Forelimb muscle (tissue), 1 donor: ENCODE results near the gene PARG. TPM values are rescaled to one million over a fixed set of nuclear protein-coding genes. Genes with fewer than 3 reads are reported as not detected.
"Not testable (repeated sequence)": the region's sequence is repeated elsewhere in the genome, so short reads cannot be mapped to it uniquely, and the experiment has no call there.

Experiments
- DNase-seq: peaks from one replicate; pipeline ENCODE4 v3.0.0-alpha.2; 2013; ENCODE audit warnings: low read depth
- polyA plus RNA-seq: library from polyadenylated mRNA; unstranded; fragments of 120-200 nt; gene quantifications from one replicate; pipeline ENCODE4 v1.2.1, GENCODE V29; 2013; ENCODE audit not compliant: insufficient read length

Gene PARG
- polyA plus RNA-seq, 1 donor: 19.7 TPM

DNA sequence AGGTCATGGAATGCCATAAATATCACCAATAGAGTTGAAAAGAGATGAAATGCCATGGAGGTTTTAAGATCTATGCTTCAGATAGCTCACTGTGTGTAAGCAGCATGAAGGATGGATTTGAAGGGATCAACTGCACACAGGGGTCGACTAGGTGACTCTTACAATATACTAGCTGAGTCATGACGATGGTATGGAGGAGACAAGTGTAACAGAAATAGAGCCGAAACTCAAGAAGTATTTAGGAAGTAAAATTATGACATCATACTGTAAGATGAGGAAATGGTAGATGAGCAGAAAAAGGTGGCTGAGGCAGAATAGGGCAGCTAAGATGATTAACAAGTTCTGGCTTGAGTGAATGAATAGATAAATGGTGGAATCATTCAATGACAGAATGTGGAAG, 38.0 kb downstream of the PARG start:
- not testable (repeated sequence) for DNase-seq

DNA sequence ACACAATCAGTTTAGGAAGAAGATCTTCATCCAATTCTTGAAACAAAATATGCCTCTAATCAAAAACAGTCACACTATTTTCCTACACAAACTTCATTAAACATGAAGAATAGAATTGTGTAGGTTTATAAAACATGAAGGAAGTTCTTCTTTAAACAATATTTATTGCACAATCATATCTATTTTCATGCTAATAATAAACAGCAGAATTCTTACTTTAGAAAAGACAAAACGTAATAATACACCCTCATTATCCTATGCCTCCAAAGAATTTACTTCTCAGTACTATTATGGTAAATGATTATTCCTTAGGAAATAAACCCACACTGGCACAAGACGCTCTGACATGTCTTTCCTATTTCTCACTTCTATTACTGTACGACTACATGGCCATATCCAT, 41.4 kb downstream of the PARG start:
- DNase-seq: not testable (repeated sequence)

DNA sequence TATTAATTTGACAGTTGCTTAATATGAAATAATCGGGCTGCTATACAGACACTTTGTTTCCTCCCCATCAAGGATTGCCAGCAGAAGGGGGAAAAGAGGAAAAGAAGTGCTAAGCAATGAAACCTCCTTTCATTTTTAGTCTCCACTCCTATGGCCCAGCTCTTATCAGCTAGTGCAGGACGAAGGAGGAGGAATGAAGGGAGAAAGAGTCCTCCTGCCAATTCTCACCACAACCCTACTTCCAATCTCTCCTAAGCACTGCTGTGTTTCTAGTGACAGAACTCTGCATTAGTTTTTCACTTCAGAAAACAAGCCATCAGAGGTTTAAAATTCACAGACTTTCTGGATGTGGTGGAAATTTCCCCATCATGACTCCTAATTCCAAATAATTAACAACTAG, 41.8 kb downstream of the PARG start:
- not testable (repeated sequence) for DNase-seq

DNA sequence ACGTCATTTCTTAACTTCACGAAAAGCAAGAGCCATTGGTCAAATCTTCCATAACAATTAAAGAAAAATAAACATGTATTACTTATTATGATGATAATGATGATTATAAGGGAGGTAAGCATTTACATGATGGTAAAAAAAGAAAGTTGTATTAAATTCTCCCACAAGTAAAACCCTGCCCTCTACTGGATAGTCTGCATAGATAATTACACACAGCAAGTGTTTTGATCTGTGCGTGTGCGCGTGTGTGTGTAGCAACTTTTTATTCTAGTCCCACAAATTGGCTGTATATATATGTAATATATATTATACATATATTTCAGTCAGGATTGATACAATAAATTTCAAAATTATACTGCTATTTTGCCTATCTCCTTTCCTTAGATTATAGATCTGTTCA, 51.8 kb downstream of the PARG start:
- DNase-seq: not testable (repeated sequence)

DNA sequence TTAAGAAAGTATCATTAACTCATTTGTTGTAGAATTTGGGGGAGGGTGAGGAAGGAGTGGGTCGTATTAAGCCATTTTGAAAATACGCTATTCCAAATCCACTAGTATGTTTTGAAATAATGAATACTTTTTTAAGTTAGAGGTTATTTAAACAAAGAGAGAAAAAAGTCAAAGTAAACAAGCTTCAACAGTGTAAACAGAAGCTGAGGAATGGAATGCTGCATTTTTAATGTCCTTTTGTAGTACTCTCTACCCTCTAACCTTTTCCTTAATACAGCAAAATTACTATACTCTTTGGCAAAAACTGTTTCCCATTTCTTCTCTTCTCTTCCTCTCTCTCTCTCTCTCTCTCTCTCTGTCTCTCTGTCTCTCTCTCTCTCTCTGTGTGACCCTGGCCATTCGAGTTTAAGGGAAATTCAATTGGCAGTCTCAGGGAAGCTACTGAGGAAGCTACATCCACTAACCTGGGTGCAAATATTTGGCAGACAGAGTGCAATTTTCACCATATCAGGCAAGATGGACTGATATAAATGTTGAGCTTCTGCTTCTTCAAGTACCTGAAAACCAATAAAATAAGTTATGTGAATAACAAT, 57.0 kb downstream of the PARG start:
- not testable (repeated sequence) for DNase-seq

DNA sequence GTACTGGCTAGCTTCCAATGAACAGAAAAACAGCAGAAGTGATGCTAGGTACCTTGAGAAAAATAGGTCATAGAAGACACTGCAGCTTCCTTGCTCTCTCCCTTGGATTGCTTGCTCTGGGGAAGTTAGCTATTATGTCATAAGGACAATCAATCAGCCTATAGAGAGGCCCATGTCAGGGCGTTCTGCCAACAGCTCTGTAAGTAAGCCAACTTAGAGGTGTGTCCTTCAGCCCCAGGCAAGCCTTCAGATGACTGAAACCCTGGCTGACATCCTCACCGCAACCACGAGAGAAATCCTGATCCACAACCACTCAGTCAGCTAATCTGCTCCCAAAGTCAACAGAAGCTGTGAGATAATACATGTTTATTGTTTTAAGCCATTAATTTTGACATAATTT, 58.0 kb downstream of the PARG start:
- DNase-seq: not testable (repeated sequence)

DNA sequence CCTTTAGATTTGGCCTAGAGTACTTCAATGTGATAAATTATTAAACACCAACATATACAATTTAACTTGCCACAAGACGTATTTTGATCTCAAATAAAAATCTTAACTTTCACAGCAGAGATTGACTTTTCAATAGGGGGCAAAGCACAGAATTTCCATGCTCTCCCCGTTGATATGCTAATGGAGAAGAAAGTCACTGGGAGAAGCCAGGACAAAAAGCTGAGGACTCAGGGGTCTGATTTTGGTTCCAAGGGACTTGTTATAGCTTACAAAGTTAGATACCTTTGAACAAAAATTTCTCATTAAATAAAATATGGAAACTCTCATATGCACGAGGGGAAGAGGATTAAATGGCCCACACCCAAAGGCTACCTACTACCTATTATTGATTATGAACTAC, 59.5 kb downstream of the PARG start:
- not testable (repeated sequence) for DNase-seq

DNA sequence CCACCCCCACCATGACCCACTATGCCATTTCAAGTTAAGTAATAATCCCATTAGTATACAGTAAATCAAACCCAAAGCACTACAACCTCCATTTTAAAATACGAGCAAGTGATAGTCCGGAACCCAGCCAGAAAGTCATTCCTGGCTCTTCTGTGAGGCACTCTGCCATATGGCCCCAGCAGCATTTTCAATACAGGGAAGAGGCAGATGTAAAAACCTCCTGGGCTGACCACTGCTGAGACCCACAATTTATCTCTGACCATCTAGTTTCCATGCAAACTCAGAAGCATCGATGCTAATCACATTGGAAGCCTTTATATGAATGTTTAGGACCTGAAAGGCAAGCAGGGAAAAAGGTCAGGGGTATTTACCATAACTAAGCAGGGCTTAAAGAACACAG, 69.1 kb downstream of the PARG start:
- DNase-seq: not testable (repeated sequence)

DNA sequence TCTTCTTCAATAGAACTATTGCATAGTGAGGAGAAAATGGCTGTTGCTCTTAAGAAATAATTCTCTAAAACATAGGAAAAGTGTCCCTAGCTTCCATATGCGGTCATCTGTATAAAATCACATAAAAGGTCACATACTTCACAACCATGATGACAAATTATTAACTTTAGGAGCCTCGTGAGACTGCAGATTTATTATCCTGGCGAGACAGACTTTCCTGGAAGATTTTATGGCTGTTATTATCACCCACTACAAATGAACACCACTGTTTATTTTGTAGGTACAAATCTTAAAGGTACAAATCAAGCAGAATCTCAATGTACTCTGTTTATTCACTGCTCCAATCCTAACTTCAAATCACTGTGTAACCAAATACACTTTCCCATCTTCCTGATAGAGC, 70.4 kb downstream of the PARG start:
- DNase-seq: not testable (repeated sequence)

DNA sequence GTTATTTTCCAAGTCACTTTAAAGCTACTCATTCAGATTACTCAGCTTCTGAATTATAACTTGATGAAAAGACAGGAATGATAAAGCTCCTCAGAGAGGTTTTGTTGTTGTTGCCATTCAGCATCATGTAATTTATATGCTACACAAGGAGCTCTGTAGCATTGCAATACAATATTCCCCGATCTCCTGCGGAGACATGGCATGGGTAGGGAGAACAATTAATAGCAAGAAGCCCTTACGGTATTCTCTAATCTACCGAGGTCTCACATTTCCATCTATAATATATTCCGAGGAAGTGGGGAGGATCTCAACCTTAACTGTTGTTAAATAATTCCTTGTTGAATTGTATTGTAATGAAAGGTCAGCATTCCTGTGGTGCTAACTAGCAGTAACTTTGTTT, 81.9 kb downstream of the PARG start:
- not testable (repeated sequence) for DNase-seq

DNA sequence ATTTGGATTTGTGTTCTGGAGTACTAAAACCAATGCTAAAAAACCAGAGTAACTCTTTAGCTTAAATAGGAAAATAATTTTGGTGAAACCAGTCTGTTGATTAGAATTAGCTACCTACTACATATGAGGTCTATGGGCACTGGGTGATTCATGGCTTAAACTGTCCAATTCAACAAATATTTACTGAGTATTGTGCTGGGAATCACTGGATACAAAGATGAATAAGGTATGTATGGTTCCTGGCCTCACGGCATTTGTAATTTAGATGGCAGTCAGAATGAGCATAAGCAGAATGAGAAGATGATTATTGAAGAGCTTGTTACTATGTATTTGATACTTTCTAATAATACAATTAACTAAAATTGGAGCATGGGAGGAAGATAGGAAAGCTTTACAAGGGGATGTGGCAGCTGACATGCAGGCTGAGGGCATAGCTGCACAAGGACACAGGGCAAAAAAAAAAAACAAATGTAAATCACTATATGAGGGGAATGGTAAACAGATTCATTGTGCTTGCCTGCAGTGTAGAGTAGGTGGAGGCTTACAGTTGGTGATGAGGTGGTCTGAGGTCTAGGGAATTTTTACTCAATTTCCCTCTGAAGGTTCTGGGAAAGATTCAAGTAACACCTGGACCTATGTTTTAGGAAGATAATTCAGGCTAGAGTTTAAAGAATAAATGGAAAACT, 83.0 kb downstream of the PARG start:
- not testable (repeated sequence) for DNase-seq

DNA sequence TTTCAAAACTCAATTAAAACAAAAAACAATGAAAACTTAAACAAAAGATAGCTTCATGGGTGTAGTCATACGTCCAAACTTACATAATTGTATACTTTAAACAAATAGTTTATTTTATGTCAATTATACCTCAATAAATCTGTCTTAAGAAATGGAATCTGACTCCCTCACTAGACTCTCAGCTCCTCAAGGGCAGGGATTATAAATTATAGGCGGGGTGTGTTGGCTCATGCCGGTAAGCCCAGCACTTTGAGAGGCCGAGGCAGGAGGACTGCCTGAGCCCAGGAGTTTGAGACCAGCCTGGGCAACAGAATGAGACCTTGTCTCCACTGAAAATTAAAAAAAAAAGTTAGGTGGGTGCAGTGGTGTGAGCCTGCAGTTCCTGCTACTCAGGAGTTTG, 92.3 kb downstream of the PARG start:
- not testable (repeated sequence) for DNase-seq

DNA sequence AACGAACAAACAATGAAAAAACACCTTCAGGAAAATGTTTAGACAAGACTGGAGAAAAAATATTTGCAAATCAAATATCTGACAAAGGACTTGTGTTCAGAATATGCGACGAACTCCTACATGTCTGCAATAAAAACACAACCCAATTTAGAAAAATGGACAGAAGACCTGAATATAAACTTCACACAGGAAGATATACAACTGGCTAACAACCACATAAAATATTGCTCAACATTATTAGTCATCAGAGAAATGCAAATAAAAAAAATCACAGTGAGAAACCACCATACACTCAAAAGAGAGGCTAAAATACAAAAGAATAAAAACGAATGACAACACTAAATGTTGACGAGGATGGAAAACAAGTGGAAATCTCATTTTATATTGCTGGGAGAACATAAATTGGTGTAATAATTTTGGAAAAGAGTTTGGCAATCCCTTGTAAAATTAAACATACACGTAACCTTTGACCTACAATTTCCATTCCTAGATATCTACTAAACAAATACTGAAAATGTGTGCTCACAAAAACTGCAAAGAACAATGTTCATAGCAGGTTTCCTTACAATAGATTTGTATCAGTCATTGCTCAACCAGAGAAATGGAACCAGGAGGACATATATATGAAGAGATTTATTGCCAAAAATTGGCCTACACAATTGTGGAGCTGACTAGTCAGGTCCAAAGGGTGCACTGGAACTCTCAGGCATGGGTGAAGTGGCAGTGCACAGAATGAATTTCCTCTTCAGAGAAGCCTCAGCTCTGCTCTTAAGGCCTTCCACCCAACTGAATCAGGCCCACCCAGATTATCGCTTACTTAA, 96.8 kb downstream of the PARG start:
- DNase-seq: no peak

DNA sequence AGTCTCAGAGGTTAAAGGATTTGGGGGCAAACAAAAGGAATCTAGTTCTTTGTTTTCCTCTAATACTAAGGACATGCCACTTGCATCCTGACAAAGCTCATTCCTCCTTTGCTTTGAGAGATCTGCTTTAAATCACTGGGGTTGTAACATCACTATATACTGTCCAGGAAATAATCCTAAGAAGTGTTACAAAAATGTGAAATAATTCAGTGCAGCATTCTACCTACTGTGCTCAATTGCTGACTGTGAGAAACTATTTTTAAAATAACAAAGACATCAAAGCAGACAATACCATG, 99.5 kb downstream of the PARG start:
- DNase-seq: not testable (repeated sequence)

DNA sequence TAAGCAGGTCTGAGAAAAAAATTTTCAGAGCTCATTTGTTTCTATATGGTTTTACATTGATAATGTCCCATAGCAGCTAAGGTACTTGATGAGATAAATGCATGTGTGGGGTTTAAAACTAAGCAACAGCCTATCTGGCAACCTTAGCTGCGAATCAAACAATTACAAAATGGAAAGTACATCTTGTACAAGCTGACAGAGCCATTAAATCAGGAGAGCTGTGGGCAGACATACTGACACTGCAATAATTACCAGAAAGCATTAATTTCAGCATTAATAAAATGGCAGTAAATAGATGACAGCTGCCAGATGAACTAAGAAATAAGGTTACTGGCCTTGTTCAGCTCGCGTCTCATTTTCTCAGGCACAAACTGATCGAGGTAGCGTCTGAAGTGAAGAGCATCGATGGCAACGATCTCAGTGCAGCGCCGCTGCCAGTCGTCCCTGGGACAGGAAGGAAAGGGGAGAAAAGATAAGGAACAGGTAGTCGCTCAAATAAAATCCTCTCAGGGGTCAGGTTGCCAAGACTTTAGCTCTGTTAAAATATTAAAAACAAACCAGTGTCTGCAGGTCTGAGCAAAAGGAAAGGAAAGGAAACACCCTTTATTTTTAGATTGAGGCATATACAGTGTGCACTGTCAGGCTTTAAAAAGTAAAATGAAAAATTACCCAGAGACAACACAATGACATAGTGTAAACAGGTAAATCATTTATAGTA, 100.1 kb downstream of the PARG start:
- DNase-seq: no peak

DNA sequence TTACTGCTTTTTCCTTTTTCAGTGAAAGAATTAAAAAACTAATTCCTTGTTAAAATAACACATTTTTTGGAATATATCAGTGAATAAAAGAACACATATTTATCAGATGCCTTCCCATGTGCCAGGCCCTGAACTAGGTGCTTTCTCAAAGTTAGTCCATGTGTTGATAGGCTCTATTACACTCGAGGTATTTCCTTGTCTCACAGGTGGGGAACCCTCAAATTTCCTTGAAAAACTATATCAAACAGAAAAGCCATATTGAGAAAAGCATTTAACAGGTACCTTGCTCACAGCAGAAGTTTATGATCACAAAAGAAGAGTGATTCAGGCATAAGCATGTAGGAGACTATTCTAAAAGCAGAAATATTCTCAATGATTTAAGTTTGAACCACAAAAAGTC, 104.1 kb downstream of the PARG start:
- DNase-seq: no peak

DNA sequence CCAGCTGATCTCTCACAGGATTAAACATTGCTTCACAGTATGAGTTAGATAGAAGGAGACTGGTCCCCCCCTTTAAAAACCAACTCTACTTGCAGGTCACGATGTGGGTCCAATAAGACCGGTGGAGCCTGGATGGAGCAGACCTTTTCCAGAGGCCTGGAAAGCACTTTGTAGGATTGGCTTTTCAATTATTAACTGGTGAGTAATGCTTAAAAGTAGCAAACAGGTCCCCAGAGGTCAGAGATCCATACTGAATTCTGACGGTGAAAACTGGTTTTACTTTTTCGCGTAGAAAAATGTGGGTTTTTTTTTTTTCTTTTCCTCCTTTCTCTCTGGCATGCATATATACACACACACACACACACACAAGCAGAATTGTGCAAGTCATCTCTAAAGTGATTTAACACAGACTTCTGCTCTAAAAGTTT, 104.8 kb downstream of the PARG start:
- DNase-seq: no peak

DNA sequence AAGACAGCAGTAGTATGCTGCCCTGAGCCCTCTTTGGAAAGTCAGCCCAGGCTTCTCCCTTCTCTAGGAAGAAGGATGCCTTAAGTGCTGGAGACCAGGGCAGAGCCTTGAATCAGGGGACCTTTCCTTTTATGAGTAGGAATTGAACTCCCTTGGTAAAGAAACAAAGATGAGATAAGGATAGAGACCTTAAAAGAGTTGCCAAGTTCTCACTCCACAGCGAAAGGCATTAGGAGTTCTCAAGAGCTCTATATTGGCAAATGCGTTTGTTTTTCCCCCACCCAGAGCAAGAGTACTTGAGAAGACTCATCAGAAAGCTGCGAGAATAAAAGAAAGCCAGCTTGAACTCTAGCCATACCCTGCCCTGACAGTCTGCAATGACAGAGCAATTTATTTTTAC, 106.9 kb downstream of the PARG start:
- DNase-seq: no peak

DNA sequence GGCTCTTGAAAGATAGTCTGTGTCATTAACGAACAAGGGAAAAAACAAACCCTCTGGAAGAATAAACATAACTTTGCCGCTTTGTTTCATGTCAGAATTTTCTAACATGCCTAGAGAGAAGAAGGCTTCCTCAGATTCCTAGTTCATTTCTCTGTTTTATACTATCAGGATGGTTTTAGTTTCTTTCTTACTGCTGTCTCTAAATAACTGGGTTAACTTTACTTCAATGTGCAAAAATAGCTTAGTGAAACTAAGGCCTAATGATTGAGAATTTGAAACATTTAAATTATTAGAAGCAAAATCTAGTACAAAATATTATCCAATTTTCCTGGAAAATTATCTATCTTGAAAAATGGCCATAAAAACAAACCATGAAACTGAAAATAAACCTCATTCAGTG, 107.6 kb downstream of the PARG start:
- no peak for DNase-seq

DNA sequence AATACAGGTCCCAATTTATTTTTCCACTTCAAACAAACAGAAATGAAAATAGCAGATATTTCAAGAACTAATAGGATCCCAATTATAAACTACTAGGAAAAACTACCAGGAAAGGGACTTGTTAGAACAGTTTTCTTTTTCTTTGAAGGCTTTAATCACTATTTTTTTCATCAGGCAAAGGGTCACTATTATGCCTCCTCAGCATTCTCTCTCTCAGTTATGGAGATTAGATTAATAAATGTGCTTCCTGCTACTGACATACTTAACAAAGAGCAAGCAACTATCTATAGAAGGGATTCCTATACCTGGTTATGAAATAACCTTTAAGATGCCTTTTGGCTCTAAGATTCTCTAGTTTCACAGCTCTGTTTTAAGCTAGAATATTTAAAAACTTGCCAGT, 108.7 kb downstream of the PARG start:
- no peak for DNase-seq

DNA sequence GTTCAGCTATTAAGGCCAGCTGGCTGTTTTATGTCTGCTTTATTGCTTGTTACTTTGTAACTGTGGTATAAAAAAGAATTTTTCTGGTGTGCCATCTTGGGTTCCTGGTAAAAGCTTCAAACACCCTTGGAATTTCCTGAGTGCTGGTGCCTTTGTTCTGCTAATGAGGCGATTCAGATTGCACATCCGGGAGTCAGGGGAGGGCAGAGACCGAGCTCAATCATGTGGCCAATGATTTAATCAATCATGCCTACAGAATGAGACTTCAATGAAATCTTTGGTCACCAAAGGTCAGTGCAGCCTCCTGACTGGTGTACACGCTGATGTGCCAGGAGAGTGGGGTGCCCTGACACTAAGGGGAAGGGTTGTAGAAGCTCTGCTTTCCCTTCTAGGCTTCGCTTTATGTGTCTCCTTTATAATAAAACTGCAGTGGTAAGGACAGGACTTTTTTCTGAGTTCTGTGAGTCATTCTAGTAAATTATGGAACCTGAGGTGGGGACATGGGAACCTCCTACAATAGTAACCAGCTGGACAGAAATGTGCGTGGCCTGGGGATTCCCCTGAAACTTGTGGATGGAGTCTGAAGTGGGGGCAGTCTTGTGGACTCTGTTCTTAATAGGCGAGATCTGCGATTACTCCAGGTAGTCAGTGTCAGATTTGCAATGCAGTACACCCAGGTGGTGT, 110.3 kb downstream of the PARG start:
- no peak for DNase-seq

DNA sequence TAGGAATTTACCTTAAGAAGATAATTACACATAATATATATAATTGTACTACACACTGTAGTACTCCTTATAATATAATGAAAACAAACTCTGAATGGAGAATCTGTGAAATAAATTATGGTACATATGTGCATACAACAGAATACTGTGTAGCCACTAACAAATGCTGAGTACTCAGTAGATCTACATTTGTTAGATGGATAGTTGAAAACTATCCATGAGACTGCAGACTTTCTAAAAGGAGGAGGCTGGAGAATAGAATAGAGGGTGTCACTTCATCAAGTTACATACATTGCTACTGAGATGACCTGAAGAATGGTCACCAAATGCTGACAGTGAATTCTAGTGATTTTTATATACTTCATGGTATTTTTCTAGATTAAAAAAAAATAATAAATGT, 111.0 kb downstream of the PARG start:
- DNase-seq: no peak
